Astrocyte of the cerebellum (primary cell): ENCODE results near the gene C12orf43.
"Not testable (repeated sequence)": the region's sequence is repeated elsewhere in the genome, so short reads cannot be mapped to it uniquely, and the experiment has no call there.

Experiments used
- DNase-seq: peaks from one replicate; pipeline ENCODE4 v3.0.0-alpha.2; 2011; ENCODE audit warnings: low read depth
- H3K4me3 ChIP-seq: 2 replicates; pipeline ENCODE4 v1.5.1; 2011; ENCODE audit warnings: mild to moderate bottlenecking, low read depth, low read length, moderate library complexity
- in situ Hi-C: cut with HindIII; loops from 2 replicates; pipeline ENCODE4 v1.10.0; 2017; ENCODE audit warnings: low sequenced_read_pairs
- TF ChIP-seq, protein P1 (sequence below): IDR thresholded peaks from 2 replicates; pipeline ENCODE4 v1.5.1; 2012; ENCODE audit warnings: low read length, low read depth, moderate library complexity, mild to moderate bottlenecking; ENCODE audit errors: missing control alignments

The C12orf43 gene, protein sequence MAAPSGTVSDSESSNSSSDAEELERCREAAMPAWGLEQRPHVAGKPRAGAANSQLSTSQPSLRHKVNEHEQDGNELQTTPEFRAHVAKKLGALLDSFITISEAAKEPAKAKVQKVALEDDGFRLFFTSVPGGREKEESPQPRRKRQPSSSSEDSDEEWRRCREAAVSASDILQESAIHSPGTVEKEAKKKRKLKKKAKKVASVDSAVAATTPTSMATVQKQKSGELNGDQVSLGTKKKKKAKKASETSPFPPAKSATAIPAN

DNA sequence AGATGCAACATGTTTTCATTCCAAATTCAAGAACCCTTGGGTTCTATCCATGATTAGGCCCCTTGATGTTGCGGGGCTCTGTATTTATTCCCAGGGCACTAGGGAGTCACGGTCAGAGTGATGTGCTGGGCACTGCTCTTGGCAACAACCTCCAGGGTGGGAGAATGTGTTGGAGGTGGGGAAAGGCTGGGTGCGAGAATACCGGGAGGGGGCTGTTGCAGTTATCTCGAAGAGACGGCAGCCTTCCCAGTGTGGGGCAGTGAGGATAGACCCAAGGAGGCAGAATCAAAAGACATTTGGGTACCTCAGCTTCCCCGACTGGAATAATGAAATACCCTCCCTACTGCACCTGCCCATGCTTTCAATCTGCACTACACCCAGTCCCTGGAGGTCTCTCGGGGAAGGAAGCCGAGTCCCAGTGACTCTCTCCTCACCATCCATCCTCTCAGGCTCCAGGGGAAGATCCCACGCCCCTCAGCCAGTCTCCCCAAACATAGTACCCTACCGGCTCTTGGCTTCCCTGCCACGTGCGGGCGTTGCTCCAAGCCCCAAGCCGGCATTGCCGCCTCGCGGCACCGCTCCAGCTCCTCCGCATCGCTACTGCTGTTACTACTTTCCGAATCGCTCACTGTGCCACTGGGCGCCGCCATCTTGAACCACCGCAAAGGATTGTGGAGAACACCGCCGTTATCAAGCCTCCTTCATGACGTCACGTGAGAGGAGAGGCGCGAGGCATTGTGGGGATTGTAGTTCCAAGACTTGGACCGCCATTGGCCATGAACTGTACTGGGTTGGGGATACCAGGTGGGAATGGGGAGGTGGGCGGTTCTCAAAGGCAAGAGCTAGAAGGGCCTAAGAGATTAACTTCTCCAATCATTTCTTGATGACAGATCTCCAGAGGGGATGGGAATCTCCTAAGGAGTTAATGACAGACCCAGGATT, at the start of gene C12orf43:
Gene C12orf43, minus strand, starts transcription at position 663 of the 942 bp plus-strand sequence. Its CDS starts 13 bp downstream, at position 650.
- TF ChIP-seq, protein P1, sequence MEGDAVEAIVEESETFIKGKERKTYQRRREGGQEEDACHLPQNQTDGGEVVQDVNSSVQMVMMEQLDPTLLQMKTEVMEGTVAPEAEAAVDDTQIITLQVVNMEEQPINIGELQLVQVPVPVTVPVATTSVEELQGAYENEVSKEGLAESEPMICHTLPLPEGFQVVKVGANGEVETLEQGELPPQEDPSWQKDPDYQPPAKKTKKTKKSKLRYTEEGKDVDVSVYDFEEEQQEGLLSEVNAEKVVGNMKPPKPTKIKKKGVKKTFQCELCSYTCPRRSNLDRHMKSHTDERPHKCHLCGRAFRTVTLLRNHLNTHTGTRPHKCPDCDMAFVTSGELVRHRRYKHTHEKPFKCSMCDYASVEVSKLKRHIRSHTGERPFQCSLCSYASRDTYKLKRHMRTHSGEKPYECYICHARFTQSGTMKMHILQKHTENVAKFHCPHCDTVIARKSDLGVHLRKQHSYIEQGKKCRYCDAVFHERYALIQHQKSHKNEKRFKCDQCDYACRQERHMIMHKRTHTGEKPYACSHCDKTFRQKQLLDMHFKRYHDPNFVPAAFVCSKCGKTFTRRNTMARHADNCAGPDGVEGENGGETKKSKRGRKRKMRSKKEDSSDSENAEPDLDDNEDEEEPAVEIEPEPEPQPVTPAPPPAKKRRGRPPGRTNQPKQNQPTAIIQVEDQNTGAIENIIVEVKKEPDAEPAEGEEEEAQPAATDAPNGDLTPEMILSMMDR: no peak
- H3K4me3 ChIP-seq: peak within 1 kb of the TSS; percentile 95
- in situ Hi-C loops: no loop called here
- DNase-seq: peak; percentile 83

DNA sequence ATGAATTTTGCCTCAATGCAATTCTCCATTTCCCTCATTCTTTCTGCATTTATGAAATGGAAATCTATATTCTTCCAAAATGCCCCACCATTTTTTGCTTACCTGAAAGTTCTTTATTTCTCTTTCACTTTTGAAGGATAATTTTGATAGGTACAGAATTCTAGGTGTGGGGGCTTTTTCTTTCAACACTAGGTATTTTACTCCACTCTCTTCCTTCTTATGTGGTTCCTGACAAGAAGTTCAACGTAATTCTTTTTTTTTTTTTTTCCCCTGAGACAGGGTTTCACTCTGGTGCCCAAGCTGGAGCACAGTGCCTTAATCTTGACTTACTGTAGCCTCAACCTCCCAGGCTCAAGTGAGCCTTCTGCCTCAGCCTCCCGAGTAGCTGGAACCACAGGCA, 49.1 kb upstream of the C12orf43 start:
- in situ Hi-C loops: no loop called here
- TF ChIP-seq, protein P1: no peak

DNA sequence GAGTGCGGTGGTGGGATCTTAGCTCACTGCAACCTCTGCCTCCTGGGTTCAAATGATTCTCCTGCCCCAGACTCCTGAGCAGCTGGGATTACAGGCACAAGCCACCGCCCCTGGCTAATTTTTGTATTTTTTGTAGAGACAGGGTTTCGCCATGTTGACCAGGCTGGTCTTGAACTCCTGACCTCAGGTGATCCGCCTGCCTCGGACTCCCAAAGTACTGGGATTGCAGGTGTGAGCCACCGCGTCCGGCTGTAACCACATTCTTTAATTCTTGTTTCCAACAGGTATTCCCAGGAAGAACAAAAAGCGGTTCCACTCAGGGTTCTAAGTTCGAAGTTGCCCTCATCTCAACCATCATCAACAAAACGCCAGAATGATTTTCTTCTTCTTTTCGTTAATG, 48.3 kb upstream of the C12orf43 start:
- in situ Hi-C loops: loop anchor here (5.0 kb wide), 1 partner anchor 83 kb away; no protein-coding TSS in a partner anchor

More for the DNA sequence above, 49.1 kb upstream of the C12orf43 start:
- no peak overlapping the region for H3K4me3 ChIP-seq
- DNase-seq: no peak

DNA sequence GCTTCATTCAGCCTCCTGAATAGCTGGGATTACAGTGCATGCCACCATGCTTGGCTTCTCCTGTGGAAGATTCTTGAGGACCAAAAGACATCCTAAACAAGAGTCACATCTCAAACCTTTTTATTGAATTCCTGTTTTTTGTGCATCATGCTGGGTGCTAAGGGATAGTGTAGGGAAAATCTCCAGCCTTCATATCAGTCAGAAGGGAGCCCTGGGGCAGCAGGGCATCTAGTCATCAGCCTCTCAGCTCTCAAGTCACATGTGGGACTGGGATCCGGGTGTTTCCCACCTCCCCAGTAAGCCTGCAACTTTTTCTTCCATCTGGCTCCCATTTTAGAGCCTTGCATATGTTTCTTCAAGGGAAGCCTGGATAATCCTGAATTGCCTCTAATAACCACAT, 47.8 kb upstream of the C12orf43 start:
- in situ Hi-C loops: loop anchor here (5.0 kb wide), 1 partner anchor 83 kb away; no protein-coding TSS in a partner anchor
- TF ChIP-seq, protein P1: no peak
- no peak for DNase-seq
- H3K4me3 ChIP-seq: no peak overlapping the region

More for the DNA sequence above, 48.3 kb upstream of the C12orf43 start:
- not testable (repeated sequence) for H3K4me3 ChIP-seq, DNase-seq

DNA sequence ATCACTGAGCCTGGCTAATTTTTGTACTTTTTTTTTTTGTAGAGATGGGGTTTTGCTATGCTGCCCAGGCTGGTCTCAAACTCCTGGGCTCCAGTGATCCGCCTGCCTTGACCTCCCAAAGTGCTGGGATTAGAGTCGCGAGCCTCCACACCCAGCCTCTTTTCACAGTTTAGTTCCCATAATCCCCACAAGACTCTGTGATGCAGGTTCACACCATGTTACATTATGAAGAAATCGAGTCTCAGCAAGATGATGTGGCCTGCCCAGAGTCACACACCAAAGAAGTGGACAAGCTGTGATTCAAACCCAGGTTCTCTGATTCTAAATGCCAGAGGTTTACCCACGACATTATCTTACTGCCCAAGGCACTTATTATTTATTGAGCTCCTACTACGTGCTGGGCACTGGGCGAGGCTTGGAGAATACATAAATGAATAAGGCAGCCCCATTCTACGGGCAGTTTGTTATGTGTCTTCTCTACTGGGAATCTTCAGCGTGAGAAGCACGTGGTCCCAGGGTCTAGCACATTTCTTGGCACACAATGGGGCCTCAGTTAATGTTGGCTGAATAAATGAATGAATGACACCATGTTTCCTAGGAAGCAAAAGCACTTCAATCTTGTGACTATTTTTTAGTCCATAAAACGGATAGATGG, 46.2 kb upstream of the C12orf43 start:
- DNase-seq: no peak
- H3K4me3 ChIP-seq: no peak overlapping the region
- in situ Hi-C loops: loop anchor here (5.0 kb wide), 1 partner anchor 85 kb away; no protein-coding TSS in a partner anchor
- TF ChIP-seq, protein P1: no peak

DNA sequence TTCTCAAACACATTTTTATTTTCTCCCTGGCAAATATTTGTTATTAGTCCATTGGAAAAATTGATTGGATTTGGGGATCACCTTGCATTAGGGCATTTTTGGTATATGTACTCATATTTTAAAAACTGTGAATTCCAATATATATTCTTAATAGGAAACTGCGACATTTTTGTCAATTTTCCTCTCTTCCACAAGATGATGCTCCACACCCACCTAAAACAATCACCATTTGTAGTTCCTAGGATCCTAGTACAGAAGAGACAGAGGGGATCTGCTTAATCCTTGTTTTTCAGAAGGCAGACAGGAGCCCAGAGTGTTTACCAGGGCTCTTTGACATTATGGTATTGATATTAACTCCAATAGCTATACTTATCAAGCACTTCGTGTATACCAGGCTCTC, 45.5 kb upstream of the C12orf43 start:
- H3K4me3 ChIP-seq: no peak overlapping the region
- DNase-seq: no peak
- in situ Hi-C loops: loop anchor here (5.0 kb wide), 1 partner anchor 85 kb away; no protein-coding TSS in a partner anchor
- TF ChIP-seq, protein P1: peak; percentile 42
